HFFc6 (cell line): Measurements from ENCODE around the gene RHOBTB3. TPM values are rescaled to one million over a fixed set of nuclear protein-coding genes. Genes with fewer than 3 reads are reported as not detected.

Experiments
- DNase-seq: peaks from one replicate; pipeline ENCODE4 v3.0.0-alpha.2; 2018
- H3K27ac Mint-ChIP-seq: 2 replicates; pipeline ENCODE4 v1.8.0; 2020; ENCODE audit warnings: mild to moderate bottlenecking, mixed read lengths
- H3K27me3 Mint-ChIP-seq: 2 replicates; pipeline ENCODE4 v1.8.0; 2021; ENCODE audit warnings: mild to moderate bottlenecking, moderate library complexity, mixed read lengths; ENCODE audit not compliant: insufficient read depth
- H3K36me3 Mint-ChIP-seq: 2 replicates; pipeline ENCODE4 v1.8.0; 2021; ENCODE audit warnings: low read depth, mixed read lengths
- H3K4me1 Mint-ChIP-seq: 2 replicates; pipeline ENCODE4 v1.8.0; 2020; ENCODE audit warnings: low read depth, mixed read lengths
- H3K4me3 Mint-ChIP-seq: 2 replicates; pipeline ENCODE4 v1.8.0; 2020; ENCODE audit warnings: mild to moderate bottlenecking, moderate library complexity, mixed read lengths
- H3K9me3 Mint-ChIP-seq: 2 replicates; pipeline ENCODE4 v1.8.0; 2020; ENCODE audit warnings: mild to moderate bottlenecking, mixed read lengths
- total RNA-seq, 6 experiments: library from RNA; stranded (reverse); fragmentation: NEBNext Ultra II Directional; extraction: Animal tissue kit (Norgen Biotek cat#: 25700); gene quantifications; 2 replicates in 1 of 6; 3 replicates in 5 of 6; pipeline ENCODE4 v1.2.3, GENCODE V29; 2021
- TF ChIP-seq, protein P1 (sequence below): fragments of 200-600 bp; sonication (generic); IDR thresholded peaks from 2 replicates; pipeline ENCODE4 v1.5.0; 2021; ENCODE audit warnings: antibody characterized with exemption, mild to moderate bottlenecking

The RHOBTB3 gene
- total RNA-seq, 6 experiments from 2014 or later = 110 to 184 (median 160) TPM

DNA sequence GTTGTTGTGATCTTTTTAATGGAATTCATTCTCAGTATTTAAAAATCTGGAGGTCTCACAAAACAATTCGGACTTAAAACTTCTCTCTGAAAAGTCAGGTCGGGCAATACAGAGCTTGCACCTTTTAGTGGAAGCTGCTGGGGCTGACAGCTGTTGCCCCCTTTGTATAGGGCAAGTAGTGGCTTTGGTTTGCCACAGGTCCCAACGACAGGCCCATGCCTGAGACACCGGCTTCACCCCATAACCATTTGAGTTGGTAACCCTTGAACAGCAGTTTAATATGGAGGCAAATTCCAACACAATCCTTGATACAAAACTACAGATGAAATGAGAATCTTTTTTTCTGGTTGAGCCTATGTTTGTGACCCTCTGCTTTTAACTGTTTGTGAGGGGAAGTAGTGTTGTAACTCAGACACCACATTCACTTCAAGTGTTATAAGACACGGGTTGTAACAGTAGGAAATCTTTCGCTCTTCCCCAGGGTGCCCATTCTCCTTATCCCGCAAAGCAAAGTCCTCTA, 92.1 kb downstream of the RHOBTB3 start:
- Mint-ChIP-seq H3K36me3 (peaks cover 21% of the 10 kb centered on the region), H3K27ac (peak overlapping the region; percentile 97), H3K27me3 (peaks cover 2% of the 10 kb centered on the region; the same call in 1 of the 2 replicates), H3K4me3 (peak overlapping the region; percentile 96), H3K4me1 (peaks cover 59% of the 10 kb centered on the region), H3K9me3 (no peaks in the 10 kb centered on the region)
- TF ChIP-seq, protein P1, sequence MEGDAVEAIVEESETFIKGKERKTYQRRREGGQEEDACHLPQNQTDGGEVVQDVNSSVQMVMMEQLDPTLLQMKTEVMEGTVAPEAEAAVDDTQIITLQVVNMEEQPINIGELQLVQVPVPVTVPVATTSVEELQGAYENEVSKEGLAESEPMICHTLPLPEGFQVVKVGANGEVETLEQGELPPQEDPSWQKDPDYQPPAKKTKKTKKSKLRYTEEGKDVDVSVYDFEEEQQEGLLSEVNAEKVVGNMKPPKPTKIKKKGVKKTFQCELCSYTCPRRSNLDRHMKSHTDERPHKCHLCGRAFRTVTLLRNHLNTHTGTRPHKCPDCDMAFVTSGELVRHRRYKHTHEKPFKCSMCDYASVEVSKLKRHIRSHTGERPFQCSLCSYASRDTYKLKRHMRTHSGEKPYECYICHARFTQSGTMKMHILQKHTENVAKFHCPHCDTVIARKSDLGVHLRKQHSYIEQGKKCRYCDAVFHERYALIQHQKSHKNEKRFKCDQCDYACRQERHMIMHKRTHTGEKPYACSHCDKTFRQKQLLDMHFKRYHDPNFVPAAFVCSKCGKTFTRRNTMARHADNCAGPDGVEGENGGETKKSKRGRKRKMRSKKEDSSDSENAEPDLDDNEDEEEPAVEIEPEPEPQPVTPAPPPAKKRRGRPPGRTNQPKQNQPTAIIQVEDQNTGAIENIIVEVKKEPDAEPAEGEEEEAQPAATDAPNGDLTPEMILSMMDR = no peak; the same call in 1 of the 2 replicates
- DNase-seq = no peak

DNA sequence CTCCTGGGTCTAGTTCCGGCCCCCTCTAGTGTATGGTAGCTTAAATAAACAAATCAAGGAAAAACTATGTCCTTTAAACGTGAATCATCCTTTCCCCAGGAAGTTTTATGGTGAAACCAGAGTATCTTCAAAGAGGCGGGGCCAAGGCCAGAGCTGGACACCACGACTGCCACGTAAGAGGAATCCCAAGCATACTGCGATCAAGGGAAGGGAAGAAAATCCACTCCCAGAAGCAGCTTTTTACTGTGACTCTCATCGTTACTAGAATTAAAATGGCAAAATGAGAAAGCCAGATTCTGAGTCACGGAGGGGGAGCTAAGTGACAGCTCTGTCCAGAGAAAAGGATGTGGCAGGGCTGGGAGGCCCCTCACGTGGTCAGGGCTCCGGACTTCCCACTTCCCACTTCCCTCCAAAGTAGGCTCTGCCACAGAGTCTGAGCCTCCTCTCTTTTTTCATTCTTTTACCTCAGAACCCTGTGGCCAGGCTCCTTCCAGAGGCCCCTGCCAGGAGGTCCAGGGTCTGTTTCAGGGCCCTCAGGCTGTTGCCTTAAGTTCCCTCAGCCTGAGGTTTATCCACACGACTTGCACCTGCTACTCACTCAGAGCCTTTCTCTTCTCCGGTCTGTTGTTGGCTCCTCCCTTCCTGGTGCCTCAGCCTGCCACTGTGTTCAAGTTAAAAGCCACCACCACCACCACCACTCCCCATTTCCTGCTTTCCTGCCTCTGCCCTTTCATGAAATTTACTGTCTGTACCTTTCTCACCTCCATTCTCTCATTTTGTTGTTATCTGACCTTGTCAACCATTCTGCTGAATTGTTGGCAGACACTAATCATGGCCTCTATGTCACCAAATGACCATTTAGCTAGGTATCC, 92.8 kb downstream of the RHOBTB3 start:
- peaks cover 2% of the 10 kb centered on the region; the same call in 1 of the 2 replicates for H3K27me3 Mint-ChIP-seq
- H3K27ac Mint-ChIP-seq = peak overlapping the region; percentile 97
- H3K9me3 Mint-ChIP-seq = no peaks in the 10 kb centered on the region
- DNase-seq = peak; percentile 97
- H3K4me1 Mint-ChIP-seq = peaks cover 52% of the 10 kb centered on the region
- TF ChIP-seq, protein P1 = peak; percentile 37; the same call in 1 of the 2 replicates
- peak overlapping the region; percentile 96 for H3K4me3 Mint-ChIP-seq
- peaks cover 14% of the 10 kb centered on the region for H3K36me3 Mint-ChIP-seq

DNA sequence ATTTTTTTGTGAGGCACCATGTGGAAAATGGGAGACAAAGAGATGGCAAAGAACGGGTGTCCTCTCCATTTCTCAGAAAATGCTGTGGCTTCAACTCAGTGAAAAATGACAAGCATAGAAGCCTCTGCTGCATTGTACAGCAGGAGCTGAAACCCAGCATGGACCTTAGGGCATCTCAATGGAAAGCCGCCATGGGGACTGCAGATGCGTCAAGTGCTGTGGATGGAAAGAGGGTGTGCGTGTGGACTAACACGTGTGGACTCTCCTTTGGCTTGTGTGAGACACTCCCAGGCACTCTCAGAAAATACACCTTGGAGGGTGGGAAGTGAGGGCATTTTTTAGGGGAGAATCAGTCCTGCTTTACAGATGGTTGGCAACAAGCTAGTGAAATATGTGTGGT, 93.6 kb downstream of the RHOBTB3 start:
- peak overlapping the region; percentile 96; the same call in 1 of the 2 replicates for H3K4me3 Mint-ChIP-seq
- DNase-seq = no peak
- peaks cover 11% of the 10 kb centered on the region; the same call in 1 of the 2 replicates for H3K36me3 Mint-ChIP-seq
- H3K27ac Mint-ChIP-seq = peak overlapping the region; percentile 97
- H3K27me3 Mint-ChIP-seq = peaks cover 2% of the 10 kb centered on the region; the same call in 1 of the 2 replicates
- TF ChIP-seq, protein P1 = no peak
- H3K4me1 Mint-ChIP-seq = peaks cover 47% of the 10 kb centered on the region
- H3K9me3 Mint-ChIP-seq = no peaks in the 10 kb centered on the region

DNA sequence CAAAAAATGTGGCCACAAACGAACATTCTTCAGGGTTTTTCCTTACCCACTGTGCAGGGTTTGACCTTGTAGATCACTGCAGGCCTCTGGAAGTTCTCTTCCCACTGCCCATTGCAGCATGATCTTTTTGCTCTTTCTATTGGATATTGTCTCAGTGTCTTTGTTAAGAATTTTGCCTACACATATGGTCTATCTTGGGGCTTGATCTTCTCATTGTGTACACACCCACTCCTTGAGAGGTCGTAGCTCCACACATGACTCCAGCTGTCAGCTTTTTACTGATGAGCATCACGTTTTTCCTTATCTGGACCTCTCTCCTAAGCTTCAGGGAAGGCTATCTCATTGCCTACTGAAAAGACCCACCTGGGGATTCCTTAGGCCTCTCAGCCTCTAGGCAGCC, 94.4 kb downstream of the RHOBTB3 start:
- DNase-seq = no peak
- TF ChIP-seq, protein P1 = no peak
- peaks cover 47% of the 10 kb centered on the region for H3K4me1 Mint-ChIP-seq
- H3K27ac Mint-ChIP-seq = peak overlapping the region; percentile 71
- H3K36me3 Mint-ChIP-seq = peaks cover 11% of the 10 kb centered on the region; the same call in 1 of the 2 replicates
- no peak overlapping the region for H3K4me3 Mint-ChIP-seq
- peaks cover 2% of the 10 kb centered on the region; the same call in 1 of the 2 replicates for H3K27me3 Mint-ChIP-seq
- H3K9me3 Mint-ChIP-seq = no peaks in the 10 kb centered on the region

DNA sequence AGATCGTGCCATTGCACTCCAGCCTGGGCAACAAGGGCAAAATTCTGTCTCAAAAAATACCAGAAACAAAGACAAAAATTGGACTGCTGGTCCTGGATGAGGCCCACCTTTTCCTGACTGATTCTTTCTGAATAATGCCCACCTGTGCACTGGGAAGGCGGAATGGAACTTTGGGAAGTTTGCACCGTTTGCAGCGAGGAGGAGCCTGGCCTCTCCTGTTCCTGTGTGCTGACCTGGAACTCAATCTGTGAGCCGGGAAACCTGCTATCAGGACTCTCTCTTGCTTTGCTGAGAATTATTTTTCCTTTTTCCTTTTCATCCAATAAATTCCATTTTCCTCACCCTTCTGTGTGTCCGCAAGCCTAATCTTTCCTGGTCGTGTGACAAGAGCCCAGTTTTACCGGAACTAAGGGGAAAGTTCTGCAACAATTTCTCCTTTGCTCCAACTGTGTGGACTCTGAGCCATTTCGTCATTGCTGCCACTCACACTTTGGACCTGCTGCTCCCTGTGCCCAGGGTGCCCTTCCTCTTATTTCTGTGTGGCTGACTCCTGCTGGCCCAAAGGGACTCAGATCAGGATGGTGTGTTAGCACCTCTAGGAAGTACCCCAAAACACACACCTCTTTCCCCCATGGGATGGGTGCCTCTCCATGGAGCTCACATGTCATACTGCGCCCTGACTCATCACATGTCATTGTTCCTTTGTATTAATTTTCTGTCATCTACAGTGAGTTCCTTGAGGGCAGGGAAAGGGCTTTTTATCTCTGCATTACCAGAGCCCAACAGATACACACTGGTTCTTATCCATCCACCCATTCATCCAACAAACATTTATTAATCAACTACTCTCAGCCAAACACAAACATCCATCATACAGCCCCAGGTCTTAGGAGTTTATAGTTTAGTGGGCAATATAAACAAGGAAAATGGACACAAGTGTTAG, 96.1 kb downstream of the RHOBTB3 start:
- TF ChIP-seq, protein P1 = no peak
- no peaks in the 10 kb centered on the region for H3K36me3 Mint-ChIP-seq
- no peak overlapping the region for H3K27ac Mint-ChIP-seq
- H3K9me3 Mint-ChIP-seq = no peaks in the 10 kb centered on the region
- peaks cover 2% of the 10 kb centered on the region; the same call in 1 of the 2 replicates for H3K27me3 Mint-ChIP-seq
- peaks cover 38% of the 10 kb centered on the region for H3K4me1 Mint-ChIP-seq
- DNase-seq = no peak
- H3K4me3 Mint-ChIP-seq = no peak overlapping the region
